Activated T-helper 1 cell treated with anti-CD3 and anti-CD28 coated beads, Interleukin-2, amount 50 U/mL, for 16 hours (primary cell): ENCODE results near the gene BHLHA15.

Experiments
- DNase-seq, 2 donors: peaks; one replicate each; pipeline ENCODE4 v3.0.0-alpha.2; 2020; ENCODE audit warnings: low read depth in 1 of 2, low spot score in 1 of 2

BHLHA15 gene

DNA sequence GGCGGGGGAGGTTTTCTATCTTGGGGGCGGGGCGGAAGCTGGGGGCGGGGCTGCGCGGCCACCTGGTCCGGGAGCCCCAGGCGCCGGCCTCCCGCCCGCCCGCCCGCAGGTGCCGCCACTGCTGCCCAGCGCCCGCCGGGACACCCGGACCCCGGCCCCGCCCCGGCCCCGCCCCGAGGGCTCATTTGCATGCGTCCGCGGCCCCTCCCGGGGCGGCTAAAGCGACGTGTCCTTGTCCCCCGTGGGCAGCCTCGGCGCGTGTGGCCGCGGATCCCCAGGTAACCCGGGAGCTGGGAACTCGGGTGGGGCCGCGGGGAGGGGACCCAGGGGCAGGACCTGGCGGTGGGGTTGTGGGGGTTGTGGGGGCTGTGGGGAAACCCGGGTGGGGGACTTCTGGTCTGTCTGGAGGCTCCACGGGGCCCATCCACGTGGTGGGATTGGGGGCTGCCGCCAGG lies at the start of gene BHLHA15:
Gene BHLHA15 (plus strand): TSS at position 219 of the 455 bp plus-strand sequence. CDS start 871 bp downstream, outside the sequence.
- no peak for DNase-seq

DNA sequence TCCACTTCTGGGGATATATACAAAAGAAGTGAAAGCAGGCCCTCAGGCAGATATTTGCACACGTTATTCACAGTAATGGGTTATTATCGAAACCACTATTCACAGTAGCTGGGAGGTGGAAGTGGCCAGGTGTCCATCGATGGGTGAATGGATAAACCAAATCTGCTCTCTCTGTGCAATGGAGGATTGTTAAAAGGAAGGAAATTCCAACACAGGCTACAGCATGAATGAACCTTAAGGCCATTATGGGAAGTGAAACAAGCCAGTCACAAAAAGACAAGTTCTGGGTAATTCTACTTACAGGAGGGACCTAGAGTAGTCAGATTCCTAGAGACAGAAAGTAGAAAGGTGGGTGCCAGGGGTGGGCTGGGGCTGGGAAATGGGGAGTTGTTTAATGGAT lies 48.5 kb upstream of the BHLHA15 start:
- no peak for DNase-seq

DNA sequence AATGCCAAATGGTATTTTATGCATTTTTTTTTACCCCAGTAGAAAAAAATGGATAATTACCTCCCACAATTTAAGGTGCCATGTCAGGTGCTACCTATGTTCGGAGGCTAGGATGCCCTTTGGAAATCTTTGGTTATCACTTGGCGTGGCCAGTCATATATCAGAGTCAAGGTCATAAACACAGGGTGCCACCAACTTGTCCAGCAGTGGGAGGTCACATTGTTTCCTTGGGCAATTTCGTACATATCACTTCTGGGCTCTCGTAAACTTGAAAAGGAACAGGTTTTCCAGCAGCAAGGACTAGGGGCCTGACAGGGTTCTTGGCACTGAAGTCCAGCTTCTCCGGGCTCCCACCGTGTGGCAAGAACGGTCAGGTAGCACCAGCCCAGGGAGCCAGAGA lies 48.0 kb upstream of the BHLHA15 start:
- no peak for DNase-seq

DNA sequence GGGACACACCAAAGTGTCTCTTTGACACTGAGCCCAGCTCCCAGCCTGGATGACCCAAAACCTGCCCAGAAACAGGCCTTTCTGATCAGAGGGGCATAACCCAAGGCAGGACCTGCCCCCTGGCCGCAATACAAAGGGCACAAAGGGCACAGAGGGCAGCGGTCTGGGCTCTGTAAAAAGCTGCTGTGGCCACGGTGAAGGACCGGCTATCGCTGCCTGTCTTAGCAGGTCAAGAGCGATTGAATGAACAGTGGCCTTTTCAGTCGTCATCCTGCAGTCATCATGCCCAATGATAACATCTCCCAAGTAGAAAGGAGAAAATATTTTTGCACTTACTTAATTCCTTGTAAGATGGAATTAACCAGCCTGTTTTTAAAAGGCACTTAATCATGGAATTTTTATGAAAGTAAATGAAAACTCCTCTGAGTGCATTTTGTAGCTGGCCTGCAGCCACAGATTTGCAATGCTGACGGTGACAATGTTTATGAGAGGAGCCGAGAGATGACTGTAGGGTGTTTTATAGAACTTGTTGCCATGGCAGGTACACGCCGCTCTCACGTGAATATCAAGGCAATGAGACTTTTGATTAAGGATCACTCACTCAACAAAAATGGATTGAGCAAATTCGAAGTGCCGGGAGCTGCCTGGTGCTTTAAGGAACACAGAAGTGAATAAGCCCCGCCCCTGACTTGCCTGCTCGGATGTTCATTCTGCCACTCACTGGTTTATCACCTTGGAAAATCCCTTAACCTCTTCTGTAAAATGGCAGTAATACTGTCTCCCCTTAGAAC lies 47.3 kb upstream of the BHLHA15 start:
- DNase-seq, result no peak

DNA sequence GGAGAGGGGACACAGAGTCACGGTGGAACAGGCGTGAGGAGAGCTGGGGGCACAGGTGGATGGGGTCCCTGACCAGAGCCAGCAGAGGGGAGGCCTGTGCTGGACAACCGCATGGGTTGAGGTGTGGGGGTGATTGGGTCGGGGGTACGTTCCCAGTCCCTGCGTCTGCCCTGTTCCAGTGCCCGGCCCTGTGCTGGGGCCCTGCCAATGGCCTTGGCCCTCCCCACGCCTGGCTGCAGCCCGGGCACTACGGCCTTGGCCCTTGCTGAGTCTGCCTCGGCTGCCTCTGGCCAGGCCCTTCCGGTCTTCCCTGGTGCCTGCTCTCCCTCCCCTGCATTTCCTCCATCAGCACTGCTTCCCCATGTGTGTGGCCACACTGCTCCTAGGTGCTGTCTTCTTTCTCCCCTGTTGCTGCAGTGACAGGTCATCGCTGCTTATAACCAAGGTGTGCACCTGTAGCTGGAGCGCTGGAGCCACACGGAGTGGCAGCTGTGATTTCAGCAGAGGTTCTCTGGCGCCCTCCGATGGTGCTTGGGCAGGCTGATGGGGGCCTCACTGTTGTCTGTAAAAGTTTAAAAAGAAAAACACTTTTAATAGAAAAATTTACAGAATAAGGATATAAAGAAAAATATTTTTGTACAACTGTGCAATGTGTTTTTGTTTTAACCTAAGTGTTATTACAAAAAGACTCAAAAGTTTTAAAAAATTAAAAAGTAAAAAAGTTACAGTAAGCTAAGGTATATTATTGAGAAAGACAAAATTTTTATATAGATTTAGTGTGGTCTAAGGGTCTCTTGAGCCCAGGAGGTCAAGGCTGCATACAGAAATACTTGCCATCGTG lies 45.2 kb upstream of the BHLHA15 start:
- peak in 1 of 2 donors; percentile 15 for DNase-seq

DNA sequence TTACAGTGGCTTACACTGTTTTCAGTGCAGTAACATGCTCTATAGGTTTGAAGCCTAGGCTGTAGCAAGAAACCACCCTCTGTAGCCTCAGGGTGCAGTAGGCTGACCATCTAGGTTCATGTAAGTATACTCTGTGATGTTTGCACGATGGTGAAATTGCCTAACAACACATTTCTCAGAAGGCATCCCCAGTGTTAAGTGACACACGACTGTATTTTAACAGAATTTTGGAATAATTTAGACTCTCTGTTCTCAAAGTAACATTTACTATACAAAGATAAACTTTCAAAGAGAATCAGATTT lies 44.6 kb upstream of the BHLHA15 start:
- no peak for DNase-seq

DNA sequence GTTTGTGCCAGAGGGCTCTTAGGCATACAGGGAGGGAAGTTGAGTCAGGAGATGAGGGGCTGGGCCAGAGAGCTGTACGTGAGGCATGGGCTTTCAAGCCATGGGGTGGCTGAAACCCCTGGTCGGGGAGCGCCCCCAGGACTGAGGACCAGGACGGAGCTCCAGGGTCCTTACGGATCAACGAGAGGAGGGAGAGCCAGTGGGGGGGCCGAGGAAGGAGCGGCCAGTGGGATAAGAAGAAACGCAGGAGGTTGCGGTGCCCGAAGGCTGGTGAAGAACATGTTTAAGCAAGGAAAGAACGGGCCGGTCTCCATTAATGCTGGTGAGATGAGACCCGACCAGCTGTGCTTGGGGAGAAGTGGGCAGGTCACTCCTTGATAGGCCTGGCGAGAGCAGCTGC lies 43.6 kb upstream of the BHLHA15 start:
- DNase-seq, result no peak

DNA sequence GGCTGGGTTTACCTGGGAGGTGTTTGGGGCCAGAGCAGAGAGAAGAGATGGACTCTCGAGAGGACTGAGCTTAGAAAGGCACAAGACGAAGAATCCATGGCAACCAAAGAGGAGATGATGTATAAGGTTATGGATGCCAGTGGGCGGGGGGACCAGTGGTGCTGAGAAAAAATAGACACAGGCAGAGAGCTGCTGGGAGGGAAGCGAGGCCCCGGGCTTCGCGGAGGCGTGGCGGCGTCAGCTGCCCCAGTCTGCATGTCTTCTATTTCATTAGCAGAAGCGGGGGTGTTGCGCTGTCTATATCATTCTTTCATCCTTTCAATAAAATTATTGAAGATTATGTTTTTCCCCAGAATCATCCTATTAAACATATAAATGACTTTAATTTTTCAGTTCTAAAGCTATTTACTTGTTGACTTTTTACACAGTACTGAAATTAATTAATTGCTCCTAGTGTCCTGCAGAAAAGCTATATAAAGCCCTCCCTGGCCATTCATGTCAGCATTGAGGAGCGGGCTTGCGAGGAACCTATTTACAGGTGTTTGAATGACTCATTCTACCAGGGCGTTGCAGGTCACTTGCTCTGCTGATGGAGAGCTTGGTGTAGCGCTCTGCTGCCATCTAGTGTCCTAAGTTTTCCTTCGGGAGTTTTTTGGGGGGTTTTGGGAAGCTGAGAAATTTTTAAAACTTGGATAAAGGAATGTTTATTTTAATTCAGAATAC lies 42.9 kb upstream of the BHLHA15 start:
- DNase-seq, result peak; percentile 30 to 34

DNA sequence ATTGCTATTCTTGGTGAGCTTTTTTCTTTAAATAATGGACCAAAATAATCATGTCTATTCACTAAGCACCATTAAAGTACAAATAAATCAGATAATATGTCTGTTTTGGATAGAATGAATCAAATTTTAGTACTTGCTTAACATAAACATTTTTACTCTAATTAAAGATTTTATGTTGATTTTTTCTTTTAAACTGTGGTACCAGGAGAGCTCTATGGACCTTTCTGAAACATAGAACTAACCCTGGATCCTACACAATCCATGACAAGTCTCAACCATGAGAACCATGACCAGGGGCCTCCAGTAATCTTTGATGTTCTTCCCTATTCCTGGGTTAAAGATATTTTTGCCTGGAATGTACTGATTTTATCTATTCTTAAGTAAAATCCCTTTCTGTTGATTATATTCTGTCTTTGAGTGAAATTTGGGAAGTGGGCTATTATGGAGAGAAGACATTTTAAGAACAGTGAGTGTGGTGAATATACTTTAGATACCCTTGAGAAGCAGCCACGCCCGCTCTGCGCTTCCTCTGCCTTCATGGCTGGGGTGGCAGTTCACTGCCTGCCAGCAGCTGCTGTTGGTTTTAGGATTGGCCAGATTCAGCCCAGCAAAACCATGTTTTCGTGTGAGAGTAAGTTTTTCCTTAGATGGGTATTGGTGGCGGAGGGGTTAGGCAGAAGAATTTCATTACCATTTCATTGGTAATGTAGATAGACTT lies 42.2 kb upstream of the BHLHA15 start:
- no peak for DNase-seq

DNA sequence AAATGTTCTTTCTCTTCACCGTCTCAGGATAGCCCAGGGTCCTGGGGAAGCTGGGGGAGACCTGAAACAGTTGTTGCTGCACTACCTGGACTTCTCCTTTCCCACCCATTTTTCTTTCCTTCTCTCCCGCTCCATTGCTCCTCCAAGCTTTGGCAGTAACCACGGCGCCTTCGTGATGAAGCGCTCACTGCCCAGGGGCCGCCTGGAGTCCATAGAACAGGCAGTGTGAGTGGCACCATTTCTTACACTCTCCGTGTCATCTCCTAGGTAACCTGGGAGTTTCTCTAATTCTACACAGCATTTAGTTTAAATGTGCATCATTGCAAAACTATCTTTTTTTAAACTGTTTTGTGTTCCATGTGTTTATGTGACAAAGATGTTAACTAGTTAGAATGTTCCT lies 40.3 kb upstream of the BHLHA15 start:
- no peak for DNase-seq

DNA sequence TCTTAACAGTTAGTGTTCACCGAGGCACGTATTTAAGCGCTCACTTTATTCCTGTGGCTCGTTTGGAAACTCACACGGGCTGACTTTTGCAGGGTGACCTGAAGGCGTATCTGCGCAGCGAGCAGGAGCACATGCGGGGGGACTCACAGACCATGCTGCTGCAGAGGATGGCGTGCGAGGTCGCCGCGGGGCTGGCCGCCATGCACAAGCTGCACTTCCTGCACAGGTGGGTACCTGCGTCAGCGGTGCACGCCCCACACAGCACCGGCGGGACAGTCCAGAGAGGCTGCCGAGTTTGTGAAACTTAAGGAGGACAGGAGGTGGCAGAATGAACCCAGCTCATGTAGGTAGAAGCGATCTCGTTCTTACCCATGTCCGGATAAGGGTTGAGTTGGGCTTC lies 39.8 kb upstream of the BHLHA15 start:
- no peak for DNase-seq

DNA sequence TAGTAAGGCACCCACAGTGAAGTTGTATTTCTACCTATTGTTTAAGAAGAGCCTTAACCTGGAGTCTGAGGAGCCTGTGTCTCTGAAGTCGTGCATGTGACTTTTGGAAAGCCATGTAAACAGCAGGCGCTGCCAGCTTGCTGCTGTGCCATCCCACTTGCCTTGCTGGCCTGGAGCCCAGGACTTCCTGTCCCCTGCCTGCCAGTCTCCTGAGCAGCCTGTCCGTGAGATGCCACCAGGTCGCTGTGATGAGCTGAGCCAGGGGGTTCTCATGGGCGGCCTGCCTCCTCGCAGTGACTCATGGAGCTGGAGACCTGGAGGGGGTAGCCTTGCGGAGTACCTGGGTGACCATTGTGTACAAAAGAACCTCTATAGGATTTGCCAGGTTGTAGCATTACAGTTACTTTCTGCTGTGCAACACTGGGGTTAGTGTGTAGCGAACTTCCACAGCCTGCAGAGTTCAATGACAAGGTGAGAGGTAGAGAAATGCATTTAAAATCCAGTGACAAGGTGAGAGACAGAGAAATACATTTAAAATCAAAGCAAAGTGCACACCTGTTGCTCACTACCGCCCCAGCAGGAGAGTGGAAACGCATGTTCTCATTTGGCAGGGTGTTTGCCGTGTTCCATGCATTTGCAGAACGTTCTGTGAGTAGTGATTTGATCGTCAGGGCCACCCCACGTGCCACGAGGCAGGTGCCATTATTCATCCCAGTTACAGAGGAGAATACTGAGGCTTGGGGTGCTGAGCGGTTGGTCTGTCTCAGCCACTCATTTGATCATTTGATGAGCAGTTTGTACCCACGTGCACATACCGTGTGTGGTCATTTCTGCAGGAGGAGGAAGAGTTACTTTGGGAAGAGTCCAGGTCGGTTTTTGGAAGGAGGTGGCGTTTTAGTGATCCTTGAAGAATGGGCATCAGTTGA lies 36.6 kb upstream of the BHLHA15 start:
- no peak for DNase-seq

DNA sequence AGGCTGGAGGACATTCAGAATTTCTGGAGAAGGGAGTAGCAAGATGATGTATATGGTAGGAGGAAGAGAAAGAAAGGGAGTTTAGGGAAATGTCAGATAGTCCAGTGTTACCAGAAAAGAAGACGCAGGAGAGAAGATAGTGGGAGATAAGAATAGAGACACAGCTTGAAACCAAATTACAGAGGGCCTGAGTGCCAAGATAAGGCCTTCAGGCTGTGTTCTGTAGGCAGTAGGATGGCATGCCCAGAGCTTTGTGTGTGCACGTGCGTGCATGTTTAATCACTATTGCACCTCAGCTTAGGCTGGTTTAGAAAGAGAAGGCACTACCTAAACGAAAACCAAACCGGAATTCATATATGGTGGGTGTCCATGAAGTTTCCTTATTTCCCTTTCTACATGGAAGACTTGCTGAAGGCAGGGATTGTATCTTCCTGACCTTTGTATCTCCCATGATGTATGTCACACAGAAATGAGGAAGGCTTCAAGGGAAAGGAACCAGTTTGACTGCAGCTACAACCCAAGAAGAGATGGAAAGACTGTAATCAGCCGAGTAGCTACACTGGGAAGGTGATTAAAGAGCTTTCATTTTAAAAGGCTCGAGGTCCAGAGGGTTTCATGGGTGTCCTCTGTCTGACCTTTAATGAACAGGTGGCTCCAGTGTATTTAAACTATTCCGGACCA lies 35.8 kb upstream of the BHLHA15 start:
- no peak for DNase-seq

DNA sequence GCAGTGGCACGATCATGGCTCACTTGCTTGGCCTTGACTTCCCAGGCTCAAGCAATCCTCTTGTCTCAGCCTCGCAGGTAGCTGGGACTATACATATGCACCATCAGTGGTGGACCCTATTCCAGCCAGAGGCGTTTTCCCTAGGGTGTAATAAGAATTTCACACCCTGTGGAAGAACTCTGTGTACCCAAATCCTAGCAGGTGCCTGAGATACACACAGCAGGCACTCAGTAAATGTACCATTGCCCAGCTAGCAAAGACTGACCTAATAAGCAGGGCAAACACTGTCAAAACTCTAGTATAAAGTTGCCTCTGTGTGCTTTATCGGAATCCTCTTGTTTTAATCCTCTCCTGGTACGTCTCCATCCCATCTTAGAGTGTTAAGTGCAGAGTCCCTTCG lies 33.7 kb upstream of the BHLHA15 start:
- DNase-seq, result no peak

DNA sequence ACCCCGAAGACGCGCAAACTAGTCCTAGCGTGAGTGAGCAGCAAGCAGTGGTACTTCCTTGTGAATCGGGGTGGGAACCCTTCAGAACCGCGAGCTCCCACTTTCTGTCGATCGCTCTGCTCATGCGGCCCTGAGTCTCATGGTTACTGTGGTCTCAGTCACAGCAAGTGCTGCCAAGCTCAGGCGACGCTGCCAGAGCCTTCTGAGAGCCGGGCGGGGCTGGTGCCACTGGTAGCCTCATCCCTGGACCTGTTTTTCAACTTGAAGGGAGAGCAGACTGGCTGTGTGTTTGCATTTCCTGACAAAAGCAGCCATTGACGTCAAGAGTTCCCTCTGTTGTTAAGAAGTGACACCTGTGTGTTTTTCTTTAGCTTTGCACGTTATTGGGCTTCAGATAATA lies 32.9 kb upstream of the BHLHA15 start:
- DNase-seq, result no peak

DNA sequence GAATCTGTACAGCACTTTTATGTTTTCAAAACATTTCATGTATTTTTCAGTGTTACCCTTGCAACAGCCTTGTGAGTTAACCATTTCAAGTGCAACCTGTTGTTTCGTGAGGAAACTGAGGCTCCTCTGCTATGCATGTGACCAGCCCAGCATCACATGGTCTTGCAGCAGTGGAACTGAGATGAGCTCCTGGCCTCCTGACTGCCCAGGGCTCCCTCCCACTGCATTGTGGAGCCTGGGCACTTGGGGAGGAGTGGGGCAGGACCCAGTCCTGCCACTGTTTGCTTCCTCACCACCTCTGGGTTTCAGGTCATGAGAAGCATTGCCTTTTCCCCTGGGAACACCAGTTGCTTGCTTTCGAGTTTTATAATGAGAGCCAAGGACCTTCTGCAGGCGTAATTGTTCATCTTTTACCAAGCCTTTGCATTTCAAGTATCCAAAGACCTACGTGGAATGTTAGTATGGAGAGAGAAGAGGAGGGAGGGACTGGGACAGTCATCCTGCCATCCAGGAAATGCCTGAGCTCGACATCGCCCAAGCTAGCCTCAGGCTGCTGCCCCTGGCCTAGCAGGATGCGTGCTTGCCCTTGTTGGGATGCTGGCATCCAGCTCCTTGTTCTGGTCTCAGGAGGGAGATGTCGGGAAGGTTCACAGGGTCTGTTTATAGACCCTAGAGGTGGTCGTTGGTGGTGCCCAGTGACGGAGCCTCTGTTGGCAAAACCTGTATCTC lies 32.3 kb upstream of the BHLHA15 start:
- DNase-seq, result no peak

DNA sequence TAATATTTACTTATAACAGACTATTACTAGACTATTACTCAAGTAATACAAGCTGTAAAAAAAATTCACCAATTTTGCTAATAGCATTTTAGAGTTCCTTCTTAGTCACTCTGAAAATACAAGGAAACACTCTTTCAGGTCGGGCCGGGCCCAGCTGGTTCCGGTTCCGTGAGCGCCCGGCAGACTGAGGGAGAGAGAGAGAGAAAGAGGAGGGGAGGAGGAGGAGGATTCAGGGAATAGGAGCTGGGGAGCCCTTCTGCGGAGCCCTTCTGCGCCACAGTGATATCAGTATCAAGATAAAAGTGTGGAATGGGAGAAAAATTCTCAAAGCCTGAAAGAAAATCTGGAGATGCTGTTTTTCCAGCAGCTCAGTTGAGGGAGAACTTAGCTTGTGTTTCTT lies 30.5 kb upstream of the BHLHA15 start:
- no peak for DNase-seq

DNA sequence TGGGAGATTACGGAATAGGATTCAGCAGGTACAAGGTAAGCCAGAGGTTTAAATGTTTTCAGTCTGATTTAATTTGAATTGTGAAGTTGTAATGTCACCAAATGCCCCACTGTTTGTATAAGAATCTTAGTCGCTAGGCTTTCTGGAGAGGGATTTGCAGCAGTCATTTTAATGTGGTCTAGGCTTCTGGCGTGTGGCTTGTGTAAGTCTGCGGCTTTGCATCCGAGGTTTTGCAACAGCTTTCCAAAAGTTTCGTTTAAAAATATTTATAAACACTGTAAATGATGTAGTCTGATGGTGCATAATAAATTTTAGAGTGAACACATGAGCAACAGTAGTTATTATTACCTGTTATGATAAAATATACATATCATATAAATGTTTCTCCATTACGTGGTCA lies 26.1 kb upstream of the BHLHA15 start:
- no peak for DNase-seq
